Bronchial epithelial cell (primary cell): ENCODE results near the gene TRPM1. TPM values are rescaled to one million over a fixed set of nuclear protein-coding genes. Genes with fewer than 3 reads are reported as not detected.

ENCODE experiments used
- DNase-seq: peaks from one replicate; pipeline ENCODE4 v3.0.0-alpha.2; 2010; ENCODE audit warnings: low read depth
- FAIRE-seq: peaks from 2 replicates; lab custom pipeline; 2011; peaks lifted over from hg19 to GRCh38; lab: Jason Lieb, UNC
- H3K27me3 ChIP-seq: 2 replicates; pipeline ENCODE4 v1.5.1; 2011; ENCODE audit warnings: low read length; ENCODE audit not compliant: control insufficient read depth, insufficient read depth
- H3K36me3 ChIP-seq: 2 replicates; pipeline ENCODE4 v1.5.1; 2011; ENCODE audit warnings: low read length; ENCODE audit not compliant: control insufficient read depth, insufficient read depth
- H3K4me3 ChIP-seq: 2 replicates; pipeline ENCODE4 v1.5.1; 2011; ENCODE audit warnings: mild to moderate bottlenecking, low read depth, low read length, control low read depth
- total RNA-seq: library from RNA; depleted of rRNA; stranded (reverse); fragments of >200 nt; gene quantifications from 2 replicates; pipeline ENCODE4 v1.2.1, GENCODE V29; 2014
- TF ChIP-seq, protein P1 (sequence below): IDR thresholded peaks from 2 replicates; pipeline ENCODE4 v1.5.1; 2011; ENCODE audit warnings: mild to moderate bottlenecking, moderate library complexity, low read length, control low read depth, inconsistent platforms; ENCODE audit not compliant: insufficient read depth, severe bottlenecking

TRPM1 gene
- total RNA-seq, 1 donor from 2014 or later, result under 0.01 TPM

DNA sequence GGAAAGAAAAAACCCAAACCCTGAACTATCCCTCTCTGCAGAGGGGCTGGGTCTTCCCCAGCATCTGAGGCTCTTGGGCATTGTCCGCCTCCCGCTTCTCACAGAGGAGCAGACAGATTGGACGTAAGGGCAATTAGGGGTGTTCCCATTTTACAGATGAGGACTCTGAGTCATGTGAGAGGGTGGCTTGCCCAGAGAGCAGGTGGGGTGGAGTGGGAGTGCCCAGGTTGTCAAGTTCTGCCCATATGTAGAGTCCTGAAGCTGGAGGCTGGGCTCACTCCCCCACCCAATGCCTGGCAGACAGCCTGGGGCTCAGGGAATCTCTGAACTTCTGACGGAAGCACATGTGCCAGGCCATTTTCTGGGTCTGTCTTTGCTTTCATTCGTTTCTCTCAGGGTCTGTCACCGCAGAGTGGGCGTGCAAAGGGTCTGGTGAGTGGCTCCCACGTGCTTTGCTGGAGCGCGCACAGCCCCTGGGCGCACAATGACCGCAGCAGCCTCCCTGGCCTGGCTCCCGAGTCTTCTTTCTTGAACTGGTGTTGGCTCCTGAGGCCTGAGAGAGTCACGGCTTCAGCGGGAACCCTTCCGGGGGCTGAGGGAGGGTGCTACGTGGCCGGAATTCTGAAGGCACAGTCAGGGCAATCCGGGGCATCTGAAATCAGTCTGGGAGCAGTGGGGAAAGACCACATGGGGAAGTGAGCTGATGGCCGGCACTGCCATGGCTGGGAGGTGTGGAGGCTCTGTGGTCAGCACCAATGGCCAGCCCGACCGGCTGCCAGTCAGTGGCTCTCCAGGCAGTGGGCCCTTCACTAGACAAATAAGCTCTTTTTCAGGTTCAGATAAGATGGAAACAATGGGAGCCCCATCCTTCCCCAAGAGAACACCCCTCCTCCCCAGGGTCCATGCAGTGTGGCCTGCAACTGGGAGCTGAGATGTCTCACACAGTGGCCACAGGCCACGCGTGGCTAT is 1.1 kb upstream of the TRPM1 start:
- Histone ChIP-seq H3K27me3 (peaks cover 4% of the 10 kb centered on the region), H3K4me3 (no peak overlapping the region), H3K36me3 (no peaks in the 10 kb centered on the region)
- FAIRE-seq (no peak), DNase-seq (no peak)
- TF ChIP-seq, protein P1, sequence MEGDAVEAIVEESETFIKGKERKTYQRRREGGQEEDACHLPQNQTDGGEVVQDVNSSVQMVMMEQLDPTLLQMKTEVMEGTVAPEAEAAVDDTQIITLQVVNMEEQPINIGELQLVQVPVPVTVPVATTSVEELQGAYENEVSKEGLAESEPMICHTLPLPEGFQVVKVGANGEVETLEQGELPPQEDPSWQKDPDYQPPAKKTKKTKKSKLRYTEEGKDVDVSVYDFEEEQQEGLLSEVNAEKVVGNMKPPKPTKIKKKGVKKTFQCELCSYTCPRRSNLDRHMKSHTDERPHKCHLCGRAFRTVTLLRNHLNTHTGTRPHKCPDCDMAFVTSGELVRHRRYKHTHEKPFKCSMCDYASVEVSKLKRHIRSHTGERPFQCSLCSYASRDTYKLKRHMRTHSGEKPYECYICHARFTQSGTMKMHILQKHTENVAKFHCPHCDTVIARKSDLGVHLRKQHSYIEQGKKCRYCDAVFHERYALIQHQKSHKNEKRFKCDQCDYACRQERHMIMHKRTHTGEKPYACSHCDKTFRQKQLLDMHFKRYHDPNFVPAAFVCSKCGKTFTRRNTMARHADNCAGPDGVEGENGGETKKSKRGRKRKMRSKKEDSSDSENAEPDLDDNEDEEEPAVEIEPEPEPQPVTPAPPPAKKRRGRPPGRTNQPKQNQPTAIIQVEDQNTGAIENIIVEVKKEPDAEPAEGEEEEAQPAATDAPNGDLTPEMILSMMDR, result no peak

DNA sequence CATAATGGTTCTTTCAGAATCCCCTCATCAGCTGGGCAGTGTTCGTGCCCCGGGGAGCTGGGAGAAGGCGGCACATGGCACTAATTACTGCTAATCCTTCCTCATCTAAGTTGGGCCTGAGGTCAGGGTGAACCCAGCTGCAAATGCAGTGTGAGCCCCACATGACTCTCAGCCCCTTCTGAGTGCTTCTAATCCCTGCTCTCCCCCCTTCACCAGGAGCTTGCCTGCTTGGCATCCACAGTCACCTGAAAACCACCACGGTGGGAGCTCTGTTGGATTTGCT is 455 bp upstream of the TRPM1 start:
- H3K27me3 ChIP-seq, result peaks cover 4% of the 10 kb centered on the region
- FAIRE-seq, result no peak
- TF ChIP-seq, protein P1, result no peak
- H3K36me3 ChIP-seq, result no peaks in the 10 kb centered on the region
- no peak for DNase-seq
- H3K4me3 ChIP-seq, result no peak overlapping the region

DNA sequence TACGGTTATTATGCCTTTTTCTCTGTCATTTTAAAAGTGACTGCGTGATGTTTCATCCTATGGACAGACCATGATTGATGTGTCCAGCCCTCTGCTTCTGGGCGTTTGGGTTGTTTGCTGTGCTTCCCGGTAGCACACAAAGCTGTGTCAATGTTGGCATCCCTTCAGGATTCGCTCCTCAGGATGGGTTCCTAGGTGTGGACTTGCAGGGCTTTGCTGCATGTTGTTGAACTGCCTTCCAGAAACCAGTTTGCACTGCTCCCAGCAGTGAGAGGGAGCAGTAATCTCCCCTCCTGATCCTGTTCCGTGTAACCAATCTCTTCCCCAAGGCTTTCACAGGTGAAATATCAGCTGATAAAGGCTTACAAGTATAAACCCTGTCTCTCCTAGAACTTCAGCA is 787 bp downstream of the TRPM1 start:
- Histone ChIP-seq H3K27me3 (peaks cover 4% of the 10 kb centered on the region), H3K4me3 (no peak overlapping the region), H3K36me3 (no peaks in the 10 kb centered on the region)
- FAIRE-seq, result no peak
- no peak for DNase-seq
- TF ChIP-seq, protein P1, result no peak

DNA sequence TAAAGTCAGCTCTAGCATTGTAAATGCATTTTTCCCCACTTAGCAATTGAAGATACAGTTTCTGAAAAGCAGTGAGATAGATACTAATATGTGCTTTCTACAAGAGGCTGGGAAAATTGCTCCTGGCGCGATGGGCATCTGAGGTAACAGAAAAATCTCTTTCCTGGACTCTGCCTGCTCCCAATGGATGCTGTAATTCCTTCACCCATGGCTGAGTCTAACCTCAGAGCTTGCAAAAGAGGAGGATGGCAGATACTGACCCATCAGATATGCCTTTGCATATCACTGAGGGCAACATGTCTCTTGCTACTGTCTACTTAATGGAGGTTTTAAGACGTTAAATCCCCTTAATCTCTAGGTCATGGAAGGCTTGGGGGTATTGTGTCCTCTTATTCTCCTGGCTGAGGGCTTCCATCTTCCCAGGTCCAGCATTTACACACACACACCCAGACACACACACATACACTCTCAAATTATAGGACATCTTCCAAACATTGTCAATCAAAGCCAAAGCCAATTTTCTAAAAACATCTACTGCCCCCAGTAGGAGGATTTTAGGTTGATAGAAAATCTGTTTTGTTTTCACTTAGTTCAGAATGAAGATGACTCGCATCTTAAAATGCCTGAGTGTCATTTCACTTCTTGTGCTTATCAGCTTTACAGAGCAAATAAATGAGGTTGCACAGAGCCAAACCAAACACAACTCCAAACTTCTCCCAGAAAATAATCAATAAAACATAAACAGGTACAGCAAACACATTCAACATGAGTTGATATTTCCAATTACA is 2.4 kb downstream of the TRPM1 start:
- TF ChIP-seq, protein P1, result no peak
- no peak for FAIRE-seq

DNA sequence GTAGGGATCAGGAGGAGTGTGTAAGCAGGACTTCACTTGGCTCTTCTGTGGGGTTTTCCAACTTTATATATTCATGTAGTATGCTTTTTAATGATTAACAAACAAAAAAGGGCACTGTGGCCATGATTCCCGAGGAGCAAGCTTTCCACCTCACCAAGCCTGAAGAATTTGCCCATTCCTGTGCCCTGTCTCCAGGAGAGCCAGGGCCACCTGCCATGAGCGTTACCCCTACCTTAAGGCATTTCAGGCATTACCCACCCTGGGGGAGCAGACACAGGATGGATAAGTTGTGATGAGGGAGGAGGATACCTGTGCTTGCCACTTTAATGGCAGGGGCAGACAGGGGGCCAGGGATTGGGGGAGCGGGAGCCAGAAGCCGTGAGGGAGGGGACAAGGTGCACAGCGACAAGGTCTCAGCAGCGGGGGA is 3.0 kb downstream of the TRPM1 start:
- TF ChIP-seq, protein P1, result no peak
- no peak overlapping the region for H3K4me3 ChIP-seq
- H3K36me3 ChIP-seq, result no peaks in the 10 kb centered on the region
- no peak for FAIRE-seq
- H3K27me3 ChIP-seq, result peaks cover 4% of the 10 kb centered on the region
- no peak for DNase-seq

More for the DNA sequence above, 2.4 kb downstream of the TRPM1 start:
- Histone ChIP-seq H3K27me3 (peaks cover 4% of the 10 kb centered on the region), H3K4me3 (no peak overlapping the region), H3K36me3 (no peaks in the 10 kb centered on the region)
- DNase-seq, result no peak
